Ascending aorta (tissue), 2 donors: Measurements from ENCODE around the gene PI4K2A. TPM values are rescaled to one million over a fixed set of nuclear protein-coding genes. Genes with fewer than 3 reads are reported as not detected.
"Not testable (repeated sequence)": the region's sequence is repeated elsewhere in the genome, so short reads cannot be mapped to it uniquely, and the experiment has no call there.

ENCODE experiments used
- DNase-seq, 2 donors: peaks; one replicate each; pipeline ENCODE4 v3.0.0-alpha.2; 2019; ENCODE audit warnings: low spot score in 2 of 2
- H3K27ac ChIP-seq, 2 donors: fragments of 200-600 bp; sonication (generic); one replicate each; pipeline ENCODE4 v1.5.1; 2016 to 2017; ENCODE audit warnings: mild to moderate bottlenecking in 1 of 2
- H3K27me3 ChIP-seq: fragments of 200-600 bp; sonication (generic); one replicate; pipeline ENCODE4 v1.5.1; 2017
- H3K36me3 ChIP-seq, 2 donors: fragments of 200-600 bp; sonication (generic); one replicate each; pipeline ENCODE4 v1.5.1; 2016
- H3K4me1 ChIP-seq, 2 donors: fragments of 200-600 bp; sonication (generic); one replicate each; pipeline ENCODE4 v1.5.1; 2016 to 2017; ENCODE audit warnings: mild to moderate bottlenecking in 1 of 2
- H3K4me3 ChIP-seq, 2 donors: fragments of 200-600 bp; sonication (generic); one replicate each; pipeline ENCODE4 v1.5.1; 2016 to 2017; ENCODE audit warnings: mild to moderate bottlenecking in 1 of 2
- H3K9me3 ChIP-seq, 2 donors: fragments of 200-600 bp; sonication (generic); one replicate each; pipeline ENCODE4 v1.5.1; 2016
- intact Hi-C: fragments of 100-400 bp; cut with DNase I; formaldehyde crosslinking; loops from one replicate; pipeline ENCODE4 v1.15.1; 2023
- total RNA-seq: library from RNA; depleted of rRNA; stranded (reverse); fragments of >200 nt; gene quantifications from one replicate; pipeline ENCODE4 v1.1.0, GENCODE V29; 2016
- TF ChIP-seq, protein P1 (sequence below), 3 experiments: fragments of 200-600 bp in 2 of 3; fragments of 450-650 bp in 1 of 3; sonication (generic) in 2 of 3; IDR thresholded peaks; one replicate each; pipeline ENCODE4 v1.5.1; 2016 to 2019; ENCODE audit warnings: antibody characterized with exemption in 3 of 3, mild to moderate bottlenecking in 1 of 3, moderate library complexity in 1 of 3

Gene PI4K2A
- total RNA-seq, 1 donor from 2014 or later = 33.7 TPM

GRCh38 chr10:97644936-97645335 lies 4.5 kb downstream of the PI4K2A start:
- TF ChIP-seq, protein P1, sequence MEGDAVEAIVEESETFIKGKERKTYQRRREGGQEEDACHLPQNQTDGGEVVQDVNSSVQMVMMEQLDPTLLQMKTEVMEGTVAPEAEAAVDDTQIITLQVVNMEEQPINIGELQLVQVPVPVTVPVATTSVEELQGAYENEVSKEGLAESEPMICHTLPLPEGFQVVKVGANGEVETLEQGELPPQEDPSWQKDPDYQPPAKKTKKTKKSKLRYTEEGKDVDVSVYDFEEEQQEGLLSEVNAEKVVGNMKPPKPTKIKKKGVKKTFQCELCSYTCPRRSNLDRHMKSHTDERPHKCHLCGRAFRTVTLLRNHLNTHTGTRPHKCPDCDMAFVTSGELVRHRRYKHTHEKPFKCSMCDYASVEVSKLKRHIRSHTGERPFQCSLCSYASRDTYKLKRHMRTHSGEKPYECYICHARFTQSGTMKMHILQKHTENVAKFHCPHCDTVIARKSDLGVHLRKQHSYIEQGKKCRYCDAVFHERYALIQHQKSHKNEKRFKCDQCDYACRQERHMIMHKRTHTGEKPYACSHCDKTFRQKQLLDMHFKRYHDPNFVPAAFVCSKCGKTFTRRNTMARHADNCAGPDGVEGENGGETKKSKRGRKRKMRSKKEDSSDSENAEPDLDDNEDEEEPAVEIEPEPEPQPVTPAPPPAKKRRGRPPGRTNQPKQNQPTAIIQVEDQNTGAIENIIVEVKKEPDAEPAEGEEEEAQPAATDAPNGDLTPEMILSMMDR (IDR thresholded peaks at IDR 0.05) = no peak
- Histone ChIP-seq H3K4me1 (peaks cover 0 to 13% of the 10 kb centered on the region in 2 donors), H3K4me3 (no peak overlapping the region), H3K27ac (no peak overlapping the region), H3K9me3 (no peaks in the 10 kb centered on the region), H3K36me3 (peaks cover 10 to 20% of the 10 kb centered on the region in 2 donors), H3K27me3 (no peaks in the 10 kb centered on the region)
- intact Hi-C loops = loop anchor here (10.0 kb wide), 1 partner anchor 620 kb away; no protein-coding TSS in a partner anchor
- no peak for DNase-seq

DNA sequence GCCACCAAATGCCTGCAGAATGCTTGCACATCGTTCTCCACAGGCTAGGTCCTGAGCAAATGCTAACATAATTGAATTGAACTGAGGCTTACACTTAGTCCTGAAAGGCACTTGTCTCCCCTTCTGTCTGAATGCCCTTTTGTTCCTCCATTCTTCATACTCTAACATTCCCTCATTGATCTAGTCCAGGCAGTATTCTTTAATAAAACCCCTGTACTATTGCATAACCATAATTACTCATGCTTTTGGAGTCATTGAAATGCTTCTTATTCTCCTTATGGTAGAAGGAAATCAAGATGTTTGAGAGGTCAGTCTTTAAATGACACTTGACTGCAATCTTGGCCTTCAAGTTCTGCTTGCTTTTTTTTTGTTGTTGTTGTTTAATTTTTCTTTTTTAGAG lies 7.1 kb downstream of the PI4K2A start:
- peaks cover 0 to 3% of the 10 kb centered on the region in 2 donors for H3K4me1 ChIP-seq
- intact Hi-C loops = loop anchor here (10.0 kb wide), 1 partner anchor 623 kb away; no protein-coding TSS in a partner anchor
- H3K9me3 ChIP-seq = no peaks in the 10 kb centered on the region
- H3K27me3 ChIP-seq = no peaks in the 10 kb centered on the region
- peaks cover 27 to 30% of the 10 kb centered on the region in 2 donors for H3K36me3 ChIP-seq
- DNase-seq = no peak
- no peak overlapping the region for H3K4me3 ChIP-seq
- TF ChIP-seq, protein P1 (IDR thresholded peaks at IDR 0.05) = no peak
- H3K27ac ChIP-seq = peak overlapping the region in 1 of 2 donors; percentile 72

- Histone ChIP-seq H3K9me3 (no peaks in the 10 kb centered on the region), H3K27ac (peak overlapping the region; percentile 37 to 72), H3K4me1 (no peaks in the 10 kb centered on the region), H3K36me3 (peaks cover 26 to 42% of the 10 kb centered on the region in 2 donors), H3K27me3 (no peaks in the 10 kb centered on the region), H3K4me3 (no peak overlapping the region)
- intact Hi-C loops = loop anchor here (10.0 kb wide), 1 partner anchor 624 kb away; no protein-coding TSS in a partner anchor
- TF ChIP-seq, protein P1 (IDR thresholded peaks at IDR 0.05) = no peak
- DNase-seq = no peak
Measured at GRCh38 chr10:97648562-97649404, 8.3 kb downstream of the PI4K2A start.

GRCh38 chr10:97649405-97649750 lies 8.9 kb downstream of the PI4K2A start:
- not testable (repeated sequence) for DNase-seq, H3K9me3 ChIP-seq, H3K4me3 ChIP-seq, H3K4me1 ChIP-seq, H3K27me3 ChIP-seq
- peak overlapping the region in 1 of 2 donors; percentile 49 for H3K27ac ChIP-seq
- intact Hi-C loops = loop anchor here (10.0 kb wide), 1 partner anchor 625 kb away; no protein-coding TSS in a partner anchor
- H3K36me3 ChIP-seq = peaks cover 20 to 42% of the 10 kb centered on the region in 2 donors

- peaks cover 10 to 40% of the 10 kb centered on the region in 2 donors for H3K36me3 ChIP-seq
- H3K27me3 ChIP-seq = no peaks in the 10 kb centered on the region
- TF ChIP-seq, protein P1 (IDR thresholded peaks at IDR 0.05) = no peak
- no peaks in the 10 kb centered on the region for H3K4me1 ChIP-seq
- DNase-seq = no peak
- H3K27ac ChIP-seq = peak overlapping the region in 1 of 2 donors; percentile 28
- intact Hi-C loops = no loop called here
- H3K9me3 ChIP-seq = no peaks in the 10 kb centered on the region
- no peak overlapping the region for H3K4me3 ChIP-seq
Measured at GRCh38 chr10:97650726-97651125, 10.3 kb downstream of the PI4K2A start.

DNA sequence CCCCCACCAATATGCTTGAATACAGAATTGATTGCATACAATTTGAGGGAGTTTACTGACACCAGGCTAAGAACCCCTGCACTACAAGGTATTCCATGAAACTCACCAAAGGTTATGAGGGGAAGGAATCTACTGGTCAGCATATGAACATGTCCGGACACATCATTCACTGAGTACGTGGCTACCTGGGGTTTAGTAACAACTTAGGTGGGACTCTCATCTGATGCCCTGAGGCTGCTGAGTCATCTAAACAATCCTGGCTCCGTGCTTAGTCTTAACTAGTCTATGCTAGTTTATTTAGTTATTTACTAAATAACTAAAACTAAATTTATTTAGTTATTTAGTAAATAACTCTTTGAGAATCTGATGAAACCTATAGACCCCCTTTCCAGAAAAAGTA lies 11.3 kb downstream of the PI4K2A start:
- Histone ChIP-seq H3K4me3 (no peak overlapping the region), H3K27ac (no peak overlapping the region), H3K9me3 (no peaks in the 10 kb centered on the region), H3K27me3 (no peaks in the 10 kb centered on the region), H3K36me3 (peaks cover 19 to 48% of the 10 kb centered on the region in 2 donors), H3K4me1 (no peaks in the 10 kb centered on the region)
- intact Hi-C loops = no loop called here
- TF ChIP-seq, protein P1 (IDR thresholded peaks at IDR 0.05) = no peak
- no peak for DNase-seq
